OCI-M2 (cell line): Measurements from ENCODE around the gene TSHZ1.

Source experiments
- DNase-seq: peaks from one replicate; lab custom pipeline; 2025; ENCODE audit not compliant: unreplicated experiment; lab: John Stamatoyannopoulos, UW

The TSHZ1 gene

DNA sequence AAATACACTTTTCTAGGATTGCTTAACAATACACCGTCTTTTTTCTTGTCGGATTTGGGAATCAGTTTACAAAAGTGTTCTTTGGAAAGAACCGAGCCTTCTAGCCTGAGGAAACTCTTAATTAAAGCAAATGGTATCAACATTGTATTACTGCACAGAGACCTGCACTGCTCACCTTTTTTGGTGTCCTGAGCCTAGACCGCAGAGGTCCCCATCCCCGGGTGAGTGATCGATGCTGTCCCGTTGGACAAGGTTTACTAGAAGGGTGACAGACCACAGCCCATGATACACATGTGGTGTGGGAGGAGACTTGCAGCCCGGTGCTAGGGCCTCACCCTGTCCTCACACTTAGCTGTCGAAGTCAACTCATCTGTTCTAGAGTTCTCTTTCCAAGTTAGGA lies 55.3 kb downstream of the TSHZ1 start:
- DNase-seq, result no peak

DNA sequence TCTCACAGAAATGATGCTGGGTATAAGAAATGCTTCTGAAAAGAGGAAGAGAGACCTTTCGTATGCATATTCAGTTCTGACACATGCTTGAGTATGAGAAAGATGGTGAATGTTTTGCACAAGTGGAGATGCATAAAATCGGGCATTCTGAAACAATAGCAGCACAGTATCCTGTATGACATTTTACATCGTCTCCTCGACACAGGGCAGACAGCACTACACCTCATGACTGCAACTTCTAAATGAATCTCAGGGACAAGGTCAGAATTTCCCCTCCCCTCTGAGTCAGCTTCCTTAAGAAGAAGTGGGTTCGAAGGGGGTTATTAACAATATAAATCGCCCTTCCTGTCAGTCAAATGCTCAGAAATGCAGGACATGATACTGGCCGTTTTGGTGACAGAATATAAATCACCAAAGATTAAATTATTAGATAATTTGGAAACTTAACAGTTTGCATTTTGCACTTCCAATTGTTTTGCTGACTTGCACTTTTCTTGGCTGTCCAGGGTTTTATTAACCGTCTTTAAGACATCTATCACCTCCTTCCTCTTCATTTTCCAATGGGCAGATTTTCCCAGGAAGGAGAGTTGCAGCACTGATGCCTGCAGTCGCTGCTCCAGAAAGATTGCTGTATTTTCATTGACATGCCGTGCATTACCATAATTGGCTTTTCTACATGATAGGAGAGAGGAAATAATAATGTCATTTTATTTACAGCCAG lies 57.2 kb downstream of the TSHZ1 start:
- DNase-seq, result no peak

DNA sequence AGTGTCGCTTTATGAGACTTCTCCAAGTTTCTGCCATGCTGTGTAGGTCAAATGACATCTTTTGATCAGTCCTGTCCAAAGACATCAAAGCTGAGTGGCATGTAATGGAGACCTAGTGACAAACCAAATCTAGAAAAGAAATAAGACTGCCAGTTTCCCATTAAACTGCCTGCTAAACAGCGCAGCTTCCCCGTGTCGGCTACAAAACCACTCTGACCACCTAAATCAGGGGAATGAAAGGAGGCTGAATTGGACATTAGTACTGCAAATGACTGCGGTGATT lies 57.7 kb downstream of the TSHZ1 start:
- no peak for DNase-seq

DNA sequence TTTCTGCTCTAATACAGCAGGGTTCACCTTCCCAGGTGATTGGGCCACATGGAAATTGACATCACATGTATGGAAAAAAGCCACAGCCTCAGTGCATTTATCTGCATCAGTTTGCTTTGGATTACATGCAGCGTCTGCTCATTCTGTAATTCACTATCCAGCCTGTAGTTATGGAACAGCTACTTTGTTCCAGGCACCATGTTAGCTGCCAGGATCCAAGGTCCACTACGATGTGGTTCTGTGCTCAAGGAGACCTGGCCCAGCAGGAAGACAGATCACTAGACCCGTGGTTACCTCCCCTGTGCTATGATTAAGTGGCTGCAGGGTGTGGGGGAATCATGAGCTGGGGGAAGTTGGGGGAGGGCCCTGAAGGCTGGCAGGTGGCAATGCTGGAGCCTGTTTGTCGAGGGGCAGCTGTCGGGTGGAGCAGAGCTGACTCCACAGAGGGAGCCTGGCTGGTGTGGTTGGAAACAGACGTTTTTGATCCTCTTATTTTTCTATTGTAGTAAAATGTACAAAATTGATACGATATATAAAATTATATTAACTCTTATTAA lies 58.6 kb downstream of the TSHZ1 start:
- no peak for DNase-seq

DNA sequence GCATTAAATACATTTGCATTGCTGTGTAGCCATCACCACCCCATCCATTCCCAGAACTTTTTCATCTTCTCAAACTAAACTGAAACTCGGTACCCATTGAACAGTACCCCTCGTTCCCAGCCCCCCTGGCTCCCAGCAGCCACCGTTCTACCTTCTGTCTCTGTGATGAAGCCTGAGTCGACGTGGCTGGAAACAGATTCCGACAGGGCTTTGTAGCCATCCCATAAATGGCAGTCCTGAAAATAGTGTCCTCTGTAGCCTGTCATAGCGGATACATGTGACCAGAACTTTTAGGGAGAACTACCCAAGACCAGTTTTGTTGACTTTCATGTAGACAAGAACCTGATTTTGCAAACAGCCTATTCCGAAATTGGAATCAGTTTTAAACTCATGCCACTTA lies 59.1 kb downstream of the TSHZ1 start:
- DNase-seq, result no peak

DNA sequence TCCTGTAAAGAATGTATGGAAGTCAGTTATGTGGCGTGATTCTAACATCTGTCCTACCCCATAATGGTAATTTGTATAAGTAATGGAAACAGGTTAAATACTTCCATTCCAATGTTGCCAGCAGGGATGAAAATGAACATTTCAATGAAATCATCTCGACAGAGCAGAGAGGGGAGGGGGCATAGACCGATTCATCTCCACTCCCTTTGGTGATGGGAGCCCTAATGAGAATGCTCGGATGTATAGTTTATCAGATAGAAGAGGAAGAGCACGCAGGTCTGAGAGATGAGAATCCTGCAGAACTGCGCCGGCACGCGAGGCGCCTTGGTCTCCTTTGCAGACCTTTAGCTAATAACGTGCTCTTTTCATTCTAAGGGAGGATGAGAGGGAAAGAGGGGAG lies 61.4 kb downstream of the TSHZ1 start:
- DNase-seq, result no peak

DNA sequence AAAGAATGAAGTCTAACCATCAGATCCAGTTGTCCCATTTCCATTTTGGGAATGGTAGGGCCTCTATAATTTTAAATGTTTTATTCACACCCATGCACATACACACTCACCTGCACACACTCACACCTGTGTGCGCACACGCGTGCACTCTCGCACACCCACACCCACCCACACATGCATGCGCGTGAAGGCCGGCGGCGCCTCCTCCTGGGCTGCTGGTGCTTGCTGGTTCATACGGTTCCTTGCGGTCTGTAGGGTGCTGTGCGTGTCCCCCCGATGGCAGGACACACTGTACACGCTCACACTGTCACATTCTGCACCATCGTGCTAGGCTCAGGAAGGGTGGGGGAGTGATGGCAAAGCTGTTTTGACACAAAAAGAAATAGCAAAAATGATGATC lies 63.2 kb downstream of the TSHZ1 start:
- DNase-seq, result no peak

DNA sequence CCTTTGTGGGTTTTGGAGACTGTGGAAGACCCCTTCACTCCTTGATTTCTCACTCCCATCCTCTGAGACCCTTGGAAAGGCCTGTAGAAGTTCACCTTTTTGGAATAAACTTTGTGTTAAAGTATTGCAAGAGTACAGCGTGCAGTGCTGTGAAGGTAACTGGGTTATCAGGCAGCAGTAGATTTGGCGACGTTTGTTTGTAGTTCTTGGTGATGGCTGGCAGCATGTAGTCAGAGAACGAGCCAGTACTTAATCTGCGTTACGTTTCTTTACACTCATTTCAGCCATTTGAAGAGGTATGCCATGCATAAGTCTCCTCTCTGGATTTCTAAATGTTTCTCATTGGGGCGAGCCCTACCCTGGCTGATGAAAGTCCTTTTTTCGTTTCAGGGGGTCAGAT lies 64.6 kb downstream of the TSHZ1 start:
- no peak for DNase-seq

DNA sequence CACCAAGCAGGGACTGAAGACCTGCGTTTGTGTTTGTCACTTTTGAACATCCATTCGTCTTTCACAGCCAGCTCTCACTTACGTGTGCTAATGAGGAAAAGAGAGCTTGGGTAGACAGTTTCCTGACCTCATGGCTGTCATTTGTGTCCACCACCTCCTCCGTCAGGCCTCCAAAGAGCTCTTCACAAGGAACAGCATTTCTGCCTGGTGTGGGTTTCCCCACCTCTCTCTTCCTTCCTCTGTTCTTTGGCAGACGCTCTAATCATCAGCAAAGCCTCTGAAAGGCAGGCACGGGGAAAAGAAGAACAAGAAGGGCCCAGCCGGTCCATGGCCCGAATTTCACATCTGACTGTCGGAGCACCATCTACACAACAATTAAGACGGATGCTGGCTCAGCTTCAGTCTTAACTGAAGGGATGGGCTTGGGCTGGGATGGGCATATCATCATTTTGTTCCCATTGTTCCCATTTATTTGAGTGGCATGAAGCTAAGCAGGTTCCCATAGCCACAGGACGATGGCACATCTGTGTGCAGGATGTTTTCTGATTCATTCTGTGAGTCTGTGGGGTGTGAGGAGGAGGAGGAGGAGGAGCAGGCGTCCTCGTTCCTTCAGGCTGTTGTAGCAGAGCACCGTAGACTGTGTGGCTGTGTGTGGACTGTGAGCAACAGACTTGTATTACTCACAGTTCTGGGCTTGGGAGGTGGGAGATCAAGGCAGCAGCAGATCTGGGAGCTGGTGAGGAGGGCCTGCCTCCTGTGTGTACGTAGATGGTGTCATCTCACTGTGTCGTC lies 66.4 kb downstream of the TSHZ1 start:
- DNase-seq, result no peak

DNA sequence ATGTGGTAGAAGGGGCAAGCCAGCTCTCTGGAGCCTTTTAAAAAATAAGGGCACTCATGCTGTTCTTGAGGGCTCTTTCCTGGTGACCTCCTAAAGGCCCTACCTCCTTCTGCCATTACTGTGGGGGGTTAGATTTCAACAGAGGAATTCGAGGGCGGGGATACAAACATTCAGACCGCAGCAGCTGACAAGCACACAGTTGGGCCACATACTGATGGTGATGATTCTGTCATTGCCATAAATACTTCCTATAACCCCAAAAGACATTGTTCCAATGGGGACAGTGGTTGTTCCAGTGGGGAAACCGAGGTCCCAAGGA lies 67.0 kb downstream of the TSHZ1 start:
- DNase-seq, result no peak

DNA sequence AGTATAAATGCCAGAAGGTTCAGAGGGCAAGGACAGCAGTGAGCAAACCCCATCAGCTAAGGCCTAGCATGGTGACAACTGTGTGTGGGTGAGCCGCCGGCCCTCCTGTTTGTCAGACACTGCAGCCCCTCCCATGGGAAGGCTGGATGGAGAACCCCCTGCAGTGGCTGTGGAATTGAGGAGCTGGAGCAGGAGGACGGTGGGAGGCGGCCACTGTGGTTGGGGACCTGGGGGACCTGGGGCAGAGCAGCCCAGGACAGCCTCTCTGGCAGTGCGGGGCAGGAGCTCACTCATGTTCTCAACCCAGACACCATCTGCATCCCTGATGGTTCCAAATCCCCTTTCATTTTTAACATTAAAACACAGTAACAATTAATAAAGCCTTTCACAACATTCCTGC lies 68.8 kb downstream of the TSHZ1 start:
- no peak for DNase-seq

DNA sequence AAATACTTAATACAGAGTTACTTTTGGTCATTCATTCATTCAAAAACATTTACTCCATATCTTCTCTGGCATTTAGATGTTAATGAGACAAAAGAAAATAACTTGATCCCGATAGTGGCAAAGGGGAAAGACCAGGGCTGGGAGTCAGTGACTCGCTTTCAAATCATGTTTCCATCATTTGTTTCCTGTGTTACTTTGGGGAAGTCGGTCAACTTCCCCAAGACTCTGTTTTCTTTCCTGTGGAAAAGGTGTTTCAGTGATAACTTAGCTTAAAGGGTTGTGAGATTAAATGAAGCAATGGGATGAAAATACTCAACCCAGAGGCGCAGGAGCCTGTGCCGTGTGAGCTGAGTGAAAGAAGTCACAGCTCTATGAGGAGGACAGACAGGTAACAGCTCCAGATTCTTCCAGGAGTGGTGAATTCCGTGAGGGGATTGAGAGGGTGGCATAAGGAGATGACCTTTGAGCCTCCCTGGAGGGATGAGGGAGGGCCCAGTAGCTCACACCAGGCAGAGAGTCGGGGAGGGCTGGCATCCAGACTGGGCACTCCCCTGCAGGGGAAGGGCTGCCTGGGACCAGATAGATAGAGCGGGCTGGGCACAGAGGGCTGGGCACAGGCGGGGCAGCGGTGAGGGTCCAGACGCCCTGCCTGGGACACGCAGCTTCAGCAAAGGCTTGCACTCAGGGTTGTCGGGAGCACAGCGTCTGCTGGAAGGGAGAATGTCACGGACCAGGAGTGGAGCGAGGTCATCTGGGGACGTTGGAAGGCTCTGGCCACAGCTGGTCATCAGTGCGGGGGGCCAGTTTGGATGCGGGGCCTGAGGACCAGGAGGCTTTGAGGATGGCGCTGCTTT lies 70.1 kb downstream of the TSHZ1 start:
- DNase-seq, result no peak

DNA sequence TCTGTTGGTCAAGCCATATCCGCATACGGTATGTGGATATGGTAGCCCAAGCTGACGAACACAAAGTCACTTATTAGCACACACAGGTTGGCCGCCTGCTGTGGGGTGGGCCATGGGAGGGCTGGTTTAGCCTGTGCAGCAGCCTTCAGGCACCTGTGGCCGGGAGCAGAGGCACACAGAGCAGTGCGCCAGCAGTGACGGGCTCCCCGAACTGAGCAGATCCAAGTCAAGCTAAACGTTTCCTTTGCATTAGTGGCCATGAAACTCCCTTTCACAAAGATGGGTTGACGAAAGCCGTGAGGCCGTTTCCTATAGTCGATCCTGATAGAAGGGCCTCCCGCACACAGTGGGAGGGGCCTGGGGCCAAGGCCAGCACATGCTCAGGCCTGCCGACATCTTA lies 72.1 kb downstream of the TSHZ1 start:
- no peak for DNase-seq

DNA sequence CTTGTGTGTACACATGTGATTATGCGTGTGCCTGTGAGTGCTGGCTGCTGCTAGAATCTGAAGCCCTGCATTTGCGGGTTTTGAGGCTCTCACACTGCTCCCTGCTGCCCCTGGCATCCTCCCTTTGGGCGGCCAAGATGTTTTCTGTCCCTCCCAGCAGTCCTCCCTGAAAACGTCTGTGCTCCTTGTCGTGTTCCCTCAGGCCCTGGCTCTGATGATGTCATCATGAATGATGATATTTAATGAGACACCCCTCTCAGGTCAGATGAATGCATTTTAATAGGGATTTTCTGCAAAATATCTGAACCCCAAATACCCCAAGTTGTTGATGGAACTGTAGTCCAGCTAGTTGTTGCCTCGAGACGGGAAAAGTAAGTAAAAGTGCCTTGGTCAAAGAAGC lies 73.1 kb downstream of the TSHZ1 start:
- DNase-seq, result no peak

DNA sequence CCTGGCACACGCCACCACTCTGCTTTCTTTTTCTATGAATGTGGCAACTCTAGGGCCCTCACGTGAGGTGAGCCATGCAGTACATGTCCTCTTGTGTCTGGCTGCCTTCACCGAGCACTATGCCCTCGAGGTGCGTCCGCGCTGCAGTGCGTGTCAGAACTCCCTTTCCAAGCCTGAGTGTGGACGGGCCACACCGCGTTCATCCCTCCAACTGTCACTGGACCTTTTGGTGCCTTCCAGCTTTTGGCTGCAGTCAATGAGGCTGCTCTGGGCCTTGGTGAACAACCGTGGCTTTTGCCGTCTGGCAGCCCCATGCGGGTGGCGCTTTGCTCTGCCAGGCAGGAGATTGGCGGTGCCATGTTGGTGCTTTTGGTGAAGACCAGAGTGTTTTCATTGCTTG lies 74.0 kb downstream of the TSHZ1 start:
- DNase-seq, result no peak

DNA sequence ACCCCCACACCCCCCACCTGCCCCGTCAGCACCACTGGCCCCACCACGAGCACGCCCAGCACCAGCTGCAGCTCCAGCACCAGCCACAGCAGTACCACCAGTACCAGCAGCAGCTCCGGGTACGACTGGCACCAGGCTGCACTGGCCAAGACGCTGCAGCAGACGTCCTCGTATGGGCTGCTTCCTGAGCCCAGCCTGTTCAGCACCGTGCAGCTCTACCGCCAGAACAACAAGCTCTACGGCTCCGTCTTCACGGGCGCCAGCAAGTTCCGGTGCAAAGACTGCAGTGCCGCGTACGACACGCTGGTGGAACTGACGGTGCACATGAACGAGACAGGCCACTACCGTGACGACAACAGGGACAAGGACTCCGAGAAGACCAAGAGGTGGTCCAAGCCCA lies 75.3 kb downstream of the TSHZ1 start:
- DNase-seq, result no peak

DNA sequence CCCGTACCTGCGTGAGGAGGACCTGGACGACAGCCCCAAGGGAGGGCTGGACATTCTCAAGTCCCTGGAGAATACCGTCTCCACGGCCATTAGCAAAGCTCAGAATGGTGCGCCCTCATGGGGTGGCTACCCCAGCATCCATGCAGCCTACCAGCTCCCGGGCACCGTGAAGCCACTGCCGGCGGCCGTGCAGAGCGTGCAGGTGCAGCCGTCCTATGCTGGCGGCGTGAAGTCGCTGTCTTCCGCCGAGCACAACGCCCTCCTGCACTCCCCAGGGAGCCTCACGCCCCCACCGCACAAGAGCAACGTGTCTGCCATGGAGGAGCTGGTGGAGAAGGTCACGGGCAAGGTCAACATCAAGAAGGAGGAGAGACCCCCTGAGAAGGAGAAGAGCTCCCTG lies 76.4 kb downstream of the TSHZ1 start:
- no peak for DNase-seq

DNA sequence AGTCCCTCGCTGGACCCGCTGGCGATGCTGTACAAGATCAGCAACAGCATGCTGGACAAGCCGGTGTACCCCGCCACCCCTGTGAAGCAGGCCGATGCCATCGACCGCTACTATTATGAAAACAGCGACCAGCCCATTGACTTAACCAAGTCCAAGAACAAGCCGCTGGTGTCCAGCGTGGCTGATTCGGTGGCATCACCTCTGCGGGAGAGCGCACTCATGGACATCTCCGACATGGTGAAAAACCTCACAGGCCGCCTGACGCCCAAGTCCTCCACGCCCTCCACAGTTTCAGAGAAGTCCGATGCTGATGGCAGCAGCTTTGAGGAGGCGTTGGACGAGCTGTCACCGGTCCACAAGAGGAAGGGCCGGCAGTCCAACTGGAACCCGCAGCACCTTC lies 77.1 kb downstream of the TSHZ1 start:
- DNase-seq, result no peak

DNA sequence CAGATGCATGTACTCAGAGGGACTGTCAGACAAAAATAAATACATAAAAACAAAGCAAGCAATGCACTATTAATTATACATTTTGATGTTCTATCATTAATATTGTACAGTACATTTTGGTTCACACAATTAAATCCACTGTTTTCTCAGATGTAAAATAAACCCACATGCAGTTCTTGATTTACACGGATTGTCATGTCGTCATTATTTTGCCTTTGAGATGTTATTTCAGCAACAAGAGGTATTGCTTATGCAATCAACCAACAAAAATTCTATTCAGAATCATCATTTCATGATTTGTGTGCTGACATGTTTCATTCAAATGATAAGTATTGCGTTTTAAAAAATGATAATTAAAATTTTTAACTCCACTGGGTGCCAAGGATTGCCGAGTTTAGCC lies 79.2 kb downstream of the TSHZ1 start:
- DNase-seq, result no peak

DNA sequence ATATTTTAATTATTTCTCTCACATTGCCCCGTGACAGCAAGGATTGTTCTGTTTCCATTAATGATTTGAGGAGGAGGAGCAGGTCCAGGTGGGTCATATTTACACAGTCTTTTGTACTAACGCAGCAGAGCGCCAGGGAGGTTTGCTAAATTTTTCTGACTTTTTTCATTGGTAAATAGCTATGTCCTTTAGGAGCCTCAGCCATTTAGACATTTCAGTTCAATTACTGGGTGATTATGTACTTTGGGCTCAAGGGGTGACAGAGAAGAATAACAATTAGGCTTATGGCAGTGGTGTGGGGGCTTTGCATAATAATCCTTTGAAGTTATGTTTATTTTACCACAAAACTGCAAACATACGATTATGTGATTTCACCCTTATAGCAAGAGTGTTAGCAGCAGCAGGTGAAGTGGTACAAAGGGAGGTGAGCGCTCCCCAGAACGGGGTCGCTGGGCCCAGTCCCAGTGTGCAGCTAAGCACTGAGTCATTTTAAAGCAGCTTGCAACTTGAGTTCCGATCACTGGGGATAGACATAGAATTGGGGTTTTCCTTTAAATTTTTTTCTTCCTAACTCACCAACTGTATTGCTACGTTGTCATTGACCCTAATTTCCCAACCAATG lies 80.3 kb downstream of the TSHZ1 start:
- DNase-seq, result no peak

DNA sequence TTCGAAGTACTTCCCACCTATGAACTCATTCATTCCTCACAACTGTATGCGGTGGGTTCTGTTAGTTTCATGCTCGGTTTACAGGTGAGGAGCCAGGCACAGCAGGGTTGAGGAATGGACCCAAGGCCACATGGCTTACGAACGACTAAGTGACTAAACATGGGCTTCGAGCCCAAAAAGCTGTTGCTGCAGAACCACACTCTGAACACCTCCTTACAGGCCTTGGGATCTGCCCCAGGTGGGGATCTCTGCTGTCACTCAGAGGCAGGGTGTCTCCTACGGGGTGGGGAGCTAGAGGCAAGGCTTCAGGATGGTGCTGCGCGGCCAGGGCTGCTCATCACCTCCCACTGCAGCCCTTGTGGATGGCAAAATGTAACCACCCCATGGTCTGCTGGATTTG lies 80.9 kb downstream of the TSHZ1 start:
- no peak for DNase-seq

DNA sequence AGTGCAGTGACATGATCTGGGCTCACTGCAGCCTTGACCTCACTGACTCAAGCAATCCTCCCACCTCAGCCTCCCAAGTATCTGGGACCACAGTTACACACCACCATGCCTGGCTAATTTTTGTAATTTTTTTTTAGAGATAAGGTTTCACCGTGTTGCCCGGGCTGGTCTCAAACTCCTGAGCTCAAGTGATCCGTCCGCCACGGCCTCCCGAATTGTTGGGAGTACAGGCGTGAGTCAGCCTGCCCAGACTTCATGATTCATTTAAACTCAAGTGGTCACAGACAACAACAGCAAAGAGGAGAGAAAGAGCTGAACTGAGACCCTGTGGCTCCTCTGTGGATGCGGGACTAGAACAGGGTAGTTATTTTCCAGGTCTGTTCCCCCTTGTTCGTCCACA lies 83.0 kb downstream of the TSHZ1 start:
- no peak for DNase-seq
